Ramos (cell line): Measurements from ENCODE around the gene MYO16.

Source experiments
- in situ Hi-C: fragments of 300-500 bp; cut with MboI; formaldehyde crosslinking; loops from one replicate; pipeline ENCODE4 v1.14.3; 2022; ENCODE audit warnings: low sequenced_read_pairs; ENCODE audit not compliant: unreplicated experiment

Gene MYO16

GRCh38 chr13:108786456-108787200, 157.2 kb downstream of the MYO16 start:
- in situ Hi-C loops = no loop called here

GRCh38 chr13:108787700-108788414, 158.4 kb downstream of the MYO16 start:
- in situ Hi-C loops = no loop called here

- in situ Hi-C loops = no loop called here
Observed at GRCh38 chr13:108789476-108789875, 160.1 kb downstream of the MYO16 start.

GRCh38 chr13:108795841-108796240, 166.4 kb downstream of the MYO16 start:
- in situ Hi-C loops = no loop called here

- in situ Hi-C loops = no loop called here
Observed at GRCh38 chr13:108797354-108797753, 167.9 kb downstream of the MYO16 start.

- in situ Hi-C loops = no loop called here
Observed at GRCh38 chr13:108807841-108808240, 178.4 kb downstream of the MYO16 start.

GRCh38 chr13:108812165-108812564, 182.8 kb downstream of the MYO16 start:
- in situ Hi-C loops = no loop called here

- in situ Hi-C loops = no loop called here
Observed at GRCh38 chr13:108812661-108813060, 183.2 kb downstream of the MYO16 start.

- in situ Hi-C loops = no loop called here
Observed at GRCh38 chr13:108813587-108814170, 184.3 kb downstream of the MYO16 start.

GRCh38 chr13:108816375-108816774, 187.0 kb downstream of the MYO16 start:
- in situ Hi-C loops = no loop called here

- in situ Hi-C loops = no loop called here
Observed at GRCh38 chr13:108827646-108828045, 198.2 kb downstream of the MYO16 start.

GRCh38 chr13:108828086-108828815, 198.8 kb downstream of the MYO16 start:
- in situ Hi-C loops = no loop called here

GRCh38 chr13:108830916-108831315, 201.5 kb downstream of the MYO16 start:
- in situ Hi-C loops = no loop called here

- in situ Hi-C loops = no loop called here
Observed at GRCh38 chr13:108833531-108833930, 204.1 kb downstream of the MYO16 start.

GRCh38 chr13:108834193-108834592, 204.8 kb downstream of the MYO16 start:
- in situ Hi-C loops = no loop called here

GRCh38 chr13:108835083-108835482, 205.7 kb downstream of the MYO16 start:
- in situ Hi-C loops = no loop called here

GRCh38 chr13:108850691-108851090, 221.3 kb downstream of the MYO16 start:
- in situ Hi-C loops = no loop called here

- in situ Hi-C loops = no loop called here
Observed at GRCh38 chr13:108851660-108852059, 222.2 kb downstream of the MYO16 start.

GRCh38 chr13:108853031-108853430, 223.6 kb downstream of the MYO16 start:
- in situ Hi-C loops = no loop called here

- in situ Hi-C loops = no loop called here
Observed at GRCh38 chr13:108855737-108856387, 226.5 kb downstream of the MYO16 start.
